Thyroid gland (tissue), 4 donors: ENCODE results near the gene NDUFS2.

Source experiments
- POLR2A ChIP-seq, 2 donors: fragments of 450-650 bp; IDR thresholded peaks; one replicate each; pipeline ENCODE4 v1.6.1; 2017; ENCODE audit warnings: antibody characterized with exemption in 2 of 2, mild to moderate bottlenecking in 2 of 2, moderate library complexity in 1 of 2
- TF ChIP-seq, protein P1 (sequence below), 6 experiments: fragments of 200-600 bp in 3 of 6; fragments of 450-650 bp in 3 of 6; sonication (generic) in 3 of 6; IDR thresholded peaks; one replicate each; pipeline ENCODE4 v1.5.1; 2016 to 2019; ENCODE audit warnings: antibody characterized with exemption in 6 of 6, mild to moderate bottlenecking in 2 of 6, inconsistent platforms in 1 of 6, moderate library complexity in 1 of 6

DNA sequence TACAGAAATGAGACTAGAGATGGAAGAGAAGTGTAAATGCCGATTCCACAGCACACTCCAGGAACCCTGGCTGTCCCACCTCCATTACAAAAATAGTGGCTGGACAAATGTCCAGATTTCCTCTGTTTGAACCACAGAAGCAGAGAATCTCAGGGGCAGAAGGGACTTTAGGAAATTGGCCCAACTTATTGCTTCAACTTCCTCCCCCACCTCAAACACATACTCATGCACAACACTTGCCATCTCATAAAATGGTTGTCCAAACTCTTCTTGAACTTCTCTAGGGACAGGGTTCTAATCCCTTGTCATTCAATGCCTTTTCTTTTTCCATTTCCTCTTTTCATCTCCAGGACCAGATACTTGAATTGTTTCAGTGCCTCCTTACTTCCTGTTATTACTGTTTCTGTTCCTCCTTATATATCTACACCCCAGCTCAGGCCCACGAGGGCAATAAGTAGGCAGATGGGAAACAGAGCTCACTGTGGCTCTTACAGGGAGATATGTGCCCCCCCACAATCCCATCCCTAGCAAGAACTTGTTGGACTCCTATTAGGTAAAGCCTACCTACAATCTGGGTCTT lies 16.3 kb upstream of the NDUFS2 start:
- TF ChIP-seq, protein P1, sequence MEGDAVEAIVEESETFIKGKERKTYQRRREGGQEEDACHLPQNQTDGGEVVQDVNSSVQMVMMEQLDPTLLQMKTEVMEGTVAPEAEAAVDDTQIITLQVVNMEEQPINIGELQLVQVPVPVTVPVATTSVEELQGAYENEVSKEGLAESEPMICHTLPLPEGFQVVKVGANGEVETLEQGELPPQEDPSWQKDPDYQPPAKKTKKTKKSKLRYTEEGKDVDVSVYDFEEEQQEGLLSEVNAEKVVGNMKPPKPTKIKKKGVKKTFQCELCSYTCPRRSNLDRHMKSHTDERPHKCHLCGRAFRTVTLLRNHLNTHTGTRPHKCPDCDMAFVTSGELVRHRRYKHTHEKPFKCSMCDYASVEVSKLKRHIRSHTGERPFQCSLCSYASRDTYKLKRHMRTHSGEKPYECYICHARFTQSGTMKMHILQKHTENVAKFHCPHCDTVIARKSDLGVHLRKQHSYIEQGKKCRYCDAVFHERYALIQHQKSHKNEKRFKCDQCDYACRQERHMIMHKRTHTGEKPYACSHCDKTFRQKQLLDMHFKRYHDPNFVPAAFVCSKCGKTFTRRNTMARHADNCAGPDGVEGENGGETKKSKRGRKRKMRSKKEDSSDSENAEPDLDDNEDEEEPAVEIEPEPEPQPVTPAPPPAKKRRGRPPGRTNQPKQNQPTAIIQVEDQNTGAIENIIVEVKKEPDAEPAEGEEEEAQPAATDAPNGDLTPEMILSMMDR (IDR thresholded peaks at IDR 0.05), result no peak
- no peak for TF ChIP-seq POLR2A (IDR thresholded peaks at IDR 0.05)
